ENCODE data around the gene UBR4. TPM values are rescaled to one million over a fixed set of nuclear protein-coding genes. Genes with fewer than 3 reads are reported as not detected.

Gene UBR4
- total RNA-seq, 2 donors from 2014 or later: 97.7 to 114 TPM

GRCh38 chr1:19043579-19044443 is 166.3 kb downstream of the UBR4 start:
- no peak overlapping the region for H3K9ac ChIP-seq (ENCODE audit: low read depth in 2 of 2, low read length in 2 of 2)
- intact Hi-C loops (cut with DNase I): no loop called here
- no peaks in the 10 kb centered on the region for H3K27me3 ChIP-seq
- no peak overlapping the region for H3K4me3 ChIP-seq
- H3K4me1 ChIP-seq: no peaks in the 10 kb centered on the region
- no peak for DNase-seq
- no peak overlapping the region for H3K27ac ChIP-seq
- no peaks in the 10 kb centered on the region for H3K36me3 ChIP-seq
- H3K9me3 ChIP-seq: no peaks in the 10 kb centered on the region
- TF ChIP-seq CTCF (IDR thresholded peaks at IDR 0.05): no peak

GRCh38 chr1:19042675-19043578 is 167.1 kb downstream of the UBR4 start:
- no peaks in the 10 kb centered on the region for H3K36me3 ChIP-seq
- H3K27me3 ChIP-seq: no peaks in the 10 kb centered on the region
- DNase-seq: no peak
- H3K9ac ChIP-seq (ENCODE audit: low read depth in 2 of 2, low read length in 2 of 2): no peak overlapping the region
- H3K4me1 ChIP-seq: no peaks in the 10 kb centered on the region
- H3K4me3 ChIP-seq: no peak overlapping the region
- no peak for TF ChIP-seq CTCF (IDR thresholded peaks at IDR 0.05)
- H3K9me3 ChIP-seq: no peaks in the 10 kb centered on the region
- no peak overlapping the region for H3K27ac ChIP-seq
- intact Hi-C loops (cut with DNase I): no loop called here

GRCh38 chr1:19040010-19040680 is 169.9 kb downstream of the UBR4 start:
- no peaks in the 10 kb centered on the region for H3K9me3 ChIP-seq
- no peak overlapping the region for H3K9ac ChIP-seq (ENCODE audit: low read depth in 2 of 2, low read length in 2 of 2)
- H3K36me3 ChIP-seq: no peaks in the 10 kb centered on the region
- no peak overlapping the region for H3K27ac ChIP-seq
- H3K4me3 ChIP-seq: no peak overlapping the region
- no peak for TF ChIP-seq CTCF (IDR thresholded peaks at IDR 0.05)
- no peaks in the 10 kb centered on the region for H3K27me3 ChIP-seq
- no peaks in the 10 kb centered on the region for H3K4me1 ChIP-seq
- intact Hi-C loops (cut with DNase I): no loop called here
- no peak for DNase-seq

GRCh38 chr1:19038732-19039131 is 171.3 kb downstream of the UBR4 start:
- no peak for TF ChIP-seq CTCF (IDR thresholded peaks at IDR 0.05)
- intact Hi-C loops (cut with DNase I): no loop called here
- Histone ChIP-seq H3K27me3 (no peaks in the 10 kb centered on the region), H3K4me1 (no peaks in the 10 kb centered on the region), H3K9ac (ENCODE audit: low read depth in 2 of 2, low read length in 2 of 2) (no peak overlapping the region), H3K9me3 (no peaks in the 10 kb centered on the region), H3K27ac (no peak overlapping the region), H3K4me3 (no peak overlapping the region), H3K36me3 (no peaks in the 10 kb centered on the region)
- DNase-seq: no peak

GRCh38 chr1:19038096-19038495 is 172.0 kb downstream of the UBR4 start:
- intact Hi-C loops (cut with DNase I): no loop called here
- no peak for DNase-seq
- Histone ChIP-seq H3K36me3 (no peaks in the 10 kb centered on the region), H3K27me3 (no peaks in the 10 kb centered on the region), H3K9ac (ENCODE audit: low read depth in 2 of 2, low read length in 2 of 2) (no peak overlapping the region), H3K9me3 (no peaks in the 10 kb centered on the region), H3K4me3 (no peak overlapping the region), H3K4me1 (no peaks in the 10 kb centered on the region), H3K27ac (no peak overlapping the region)
- no peak for TF ChIP-seq CTCF (IDR thresholded peaks at IDR 0.05)
